ENCODE results near the gene ME3.
A peak's percentile ranks its signal among the peaks of the same experiment; 100 is the strongest.

ME3 gene

GRCh38 chr11:86672007-86672621 is at the start of gene ME3:
TSS of gene ME3 (minus strand) at chr11:86672616.
- H3K4me1 Mint-ChIP-seq = peaks cover 3% of the 10 kb centered on the region
- DNase-seq (ENCODE audit: low spot score in 2 of 2) (peak; percentile 4 to 11), ATAC-seq (ENCODE audit: low read depth) (peak; percentile 39)
- H3K4me3 Mint-ChIP-seq = peak within 1 kb of the TSS; percentile 57
- no peaks in the 10 kb centered on the region for H3K9me3 Mint-ChIP-seq
- no peak within 1 kb of the TSS for H3K27ac Mint-ChIP-seq
- H3K27me3 Mint-ChIP-seq = peaks cover 32% of the 10 kb centered on the region
- no peaks in the 10 kb centered on the region for H3K36me3 Mint-ChIP-seq

GRCh38 chr11:86722006-86722405 is 49.6 kb upstream of the ME3 start:
- Mint-ChIP-seq H3K27me3 (peaks cover 8% of the 10 kb centered on the region), H3K4me1 (no peaks in the 10 kb centered on the region), H3K9me3 (peaks cover 9% of the 10 kb centered on the region), H3K36me3 (peaks cover 1% of the 10 kb centered on the region), H3K27ac (no peak overlapping the region), H3K4me3 (no peak overlapping the region)
- ATAC-seq (ENCODE audit: low read depth) = no peak
- DNase-seq (ENCODE audit: low spot score in 2 of 2) = no peak

GRCh38 chr11:86720546-86720945 is 48.1 kb upstream of the ME3 start:
- no peak for DNase-seq (ENCODE audit: low spot score in 2 of 2)
- no peak for ATAC-seq (ENCODE audit: low read depth)
- Mint-ChIP-seq H3K4me3 (no peak overlapping the region), H3K4me1 (no peaks in the 10 kb centered on the region), H3K27me3 (peaks cover 5% of the 10 kb centered on the region), H3K27ac (no peak overlapping the region), H3K9me3 (peaks cover 9% of the 10 kb centered on the region), H3K36me3 (peaks cover 1% of the 10 kb centered on the region)

GRCh38 chr11:86719781-86720463 is 47.5 kb upstream of the ME3 start:
- H3K9me3 Mint-ChIP-seq = peaks cover 9% of the 10 kb centered on the region
- no peak overlapping the region for H3K27ac Mint-ChIP-seq
- no peaks in the 10 kb centered on the region for H3K4me1 Mint-ChIP-seq
- H3K4me3 Mint-ChIP-seq = no peak overlapping the region
- H3K27me3 Mint-ChIP-seq = peaks cover 5% of the 10 kb centered on the region
- ATAC-seq (ENCODE audit: low read depth) (no peak), DNase-seq (ENCODE audit: low spot score in 2 of 2) (no peak)
- peaks cover 1% of the 10 kb centered on the region for H3K36me3 Mint-ChIP-seq

GRCh38 chr11:86718999-86719398 is 46.6 kb upstream of the ME3 start:
- Mint-ChIP-seq H3K4me1 (no peaks in the 10 kb centered on the region), H3K36me3 (peaks cover 1% of the 10 kb centered on the region), H3K9me3 (peaks cover 10% of the 10 kb centered on the region), H3K27ac (no peak overlapping the region), H3K27me3 (peaks cover 8% of the 10 kb centered on the region), H3K4me3 (no peak overlapping the region)
- ATAC-seq (ENCODE audit: low read depth) (no peak), DNase-seq (ENCODE audit: low spot score in 2 of 2) (no peak)

- no peak overlapping the region for H3K4me3 Mint-ChIP-seq
- H3K27ac Mint-ChIP-seq = no peak overlapping the region
- H3K36me3 Mint-ChIP-seq = peaks cover 1% of the 10 kb centered on the region
- H3K4me1 Mint-ChIP-seq = no peaks in the 10 kb centered on the region
- DNase-seq (ENCODE audit: low spot score in 2 of 2) (no peak), ATAC-seq (ENCODE audit: low read depth) (no peak)
- H3K27me3 Mint-ChIP-seq = peaks cover 8% of the 10 kb centered on the region
- peaks cover 10% of the 10 kb centered on the region for H3K9me3 Mint-ChIP-seq
These were observed 46.1 kb upstream of the ME3 start for GRCh38 chr11:86718521-86718920.

- Mint-ChIP-seq H3K36me3 (peaks cover 1% of the 10 kb centered on the region), H3K27me3 (peaks cover 8% of the 10 kb centered on the region), H3K4me3 (no peak overlapping the region), H3K27ac (no peak overlapping the region), H3K9me3 (peaks cover 8% of the 10 kb centered on the region), H3K4me1 (no peaks in the 10 kb centered on the region)
- DNase-seq (ENCODE audit: low spot score in 2 of 2) (no peak), ATAC-seq (ENCODE audit: low read depth) (no peak)
These were observed 45.5 kb upstream of the ME3 start for GRCh38 chr11:86717817-86718501.

GRCh38 chr11:86715611-86716010 is 43.2 kb upstream of the ME3 start:
- peaks cover 5% of the 10 kb centered on the region for H3K9me3 Mint-ChIP-seq
- ATAC-seq (ENCODE audit: low read depth) = no peak
- H3K27me3 Mint-ChIP-seq = peaks cover 8% of the 10 kb centered on the region
- DNase-seq (ENCODE audit: low spot score in 2 of 2) = no peak
- H3K4me1 Mint-ChIP-seq = no peaks in the 10 kb centered on the region
- H3K4me3 Mint-ChIP-seq = no peak overlapping the region
- peaks cover 1% of the 10 kb centered on the region for H3K36me3 Mint-ChIP-seq
- H3K27ac Mint-ChIP-seq = no peak overlapping the region

- H3K36me3 Mint-ChIP-seq = no peaks in the 10 kb centered on the region
- no peak for DNase-seq (ENCODE audit: low spot score in 2 of 2)
- no peak for ATAC-seq (ENCODE audit: low read depth)
- H3K27ac Mint-ChIP-seq = no peak overlapping the region
- H3K27me3 Mint-ChIP-seq = peaks cover 4% of the 10 kb centered on the region
- H3K4me1 Mint-ChIP-seq = no peaks in the 10 kb centered on the region
- H3K9me3 Mint-ChIP-seq = peaks cover 6% of the 10 kb centered on the region
- H3K4me3 Mint-ChIP-seq = no peak overlapping the region
These were observed 41.1 kb upstream of the ME3 start for GRCh38 chr11:86713552-86713951.

- H3K36me3 Mint-ChIP-seq = no peaks in the 10 kb centered on the region
- peaks cover 6% of the 10 kb centered on the region for H3K9me3 Mint-ChIP-seq
- no peak overlapping the region for H3K27ac Mint-ChIP-seq
- H3K4me1 Mint-ChIP-seq = no peaks in the 10 kb centered on the region
- H3K27me3 Mint-ChIP-seq = peaks cover 6% of the 10 kb centered on the region
- ATAC-seq (ENCODE audit: low read depth) (no peak), DNase-seq (ENCODE audit: low spot score in 2 of 2) (no peak)
- H3K4me3 Mint-ChIP-seq = no peak overlapping the region
These were observed 38.5 kb upstream of the ME3 start for GRCh38 chr11:86710936-86711335.

GRCh38 chr11:86708669-86709068 is 36.3 kb upstream of the ME3 start:
- H3K4me1 Mint-ChIP-seq = no peaks in the 10 kb centered on the region
- ATAC-seq (ENCODE audit: low read depth) (no peak), DNase-seq (ENCODE audit: low spot score in 2 of 2) (no peak)
- no peak overlapping the region for H3K4me3 Mint-ChIP-seq
- peaks cover 8% of the 10 kb centered on the region for H3K27me3 Mint-ChIP-seq
- no peaks in the 10 kb centered on the region for H3K36me3 Mint-ChIP-seq
- no peak overlapping the region for H3K27ac Mint-ChIP-seq
- H3K9me3 Mint-ChIP-seq = peaks cover 5% of the 10 kb centered on the region

GRCh38 chr11:86706338-86707131 is 34.1 kb upstream of the ME3 start:
- H3K4me3 Mint-ChIP-seq = no peak overlapping the region
- H3K36me3 Mint-ChIP-seq = no peaks in the 10 kb centered on the region
- DNase-seq (ENCODE audit: low spot score in 2 of 2) (no peak), ATAC-seq (ENCODE audit: low read depth) (no peak)
- no peak overlapping the region for H3K27ac Mint-ChIP-seq
- H3K9me3 Mint-ChIP-seq = peaks cover 5% of the 10 kb centered on the region
- H3K4me1 Mint-ChIP-seq = no peaks in the 10 kb centered on the region
- H3K27me3 Mint-ChIP-seq = peaks cover 8% of the 10 kb centered on the region

GRCh38 chr11:86704710-86705109 is 32.3 kb upstream of the ME3 start:
- Mint-ChIP-seq H3K9me3 (no peaks in the 10 kb centered on the region), H3K36me3 (no peaks in the 10 kb centered on the region), H3K4me1 (no peaks in the 10 kb centered on the region), H3K4me3 (no peak overlapping the region), H3K27ac (no peak overlapping the region), H3K27me3 (peaks cover 8% of the 10 kb centered on the region)
- ATAC-seq (ENCODE audit: low read depth) = no peak
- DNase-seq (ENCODE audit: low spot score in 2 of 2) = no peak

GRCh38 chr11:86703987-86704386 is 31.6 kb upstream of the ME3 start:
- Mint-ChIP-seq H3K4me1 (no peaks in the 10 kb centered on the region), H3K36me3 (no peaks in the 10 kb centered on the region), H3K4me3 (no peak overlapping the region), H3K27me3 (peaks cover 8% of the 10 kb centered on the region), H3K9me3 (no peaks in the 10 kb centered on the region), H3K27ac (no peak overlapping the region)
- DNase-seq (ENCODE audit: low spot score in 2 of 2) = no peak
- no peak for ATAC-seq (ENCODE audit: low read depth)
